Cardiac fibroblast (primary cell): ENCODE results near the gene ZNF182.
"Not testable (repeated sequence)": the region's sequence is repeated elsewhere in the genome, so short reads cannot be mapped to it uniquely, and the experiment has no call there.

Source experiments
- DNase-seq, 2 donors: peaks; one replicate each; pipeline versions ENCODE4 v3.0.0 to v3.0.0-alpha.2; 2010; ENCODE audit warnings: low read depth in 2 of 2
- H3K4me3 ChIP-seq, 2 donors: replicated peaks in 1 of 2; 1 replicate in 1 of 2; 2 replicates in 1 of 2; pipeline ENCODE4 v1.5.1; 2011; ENCODE audit warnings: low read depth in 2 of 2, low read length in 2 of 2, mild to moderate bottlenecking in 2 of 2, moderate library complexity in 1 of 2
- CTCF ChIP-seq: IDR thresholded peaks from one replicate; pipeline ENCODE4 v1.5.1; 2011; ENCODE audit warnings: low read depth, mild to moderate bottlenecking, low read length, inconsistent platforms

Gene ZNF182

GRCh38 chrX:48028091-48028490 is 24.3 kb upstream of the ZNF182 start:
- DNase-seq = no peak
- TF ChIP-seq CTCF = no peak
- H3K4me3 ChIP-seq = no peak overlapping the region

- H3K4me3 ChIP-seq, DNase-seq: not testable (repeated sequence)
These were observed 23.8 kb upstream of the ZNF182 start for GRCh38 chrX:48027545-48027944.

- TF ChIP-seq CTCF = peak; percentile 40
- peak; percentile 77 to 79 for DNase-seq
- H3K4me3 ChIP-seq = no peak overlapping the region
These were observed 21.8 kb upstream of the ZNF182 start for GRCh38 chrX:48025561-48025960.

- TF ChIP-seq CTCF = no peak
- peak in 1 of 2 donors; percentile 16 for DNase-seq
- no peak overlapping the region for H3K4me3 ChIP-seq
These were observed 18.9 kb upstream of the ZNF182 start for GRCh38 chrX:48022738-48023137.

GRCh38 chrX:48022100-48022499 is 18.3 kb upstream of the ZNF182 start:
- no peak overlapping the region for H3K4me3 ChIP-seq
- DNase-seq = no peak
- TF ChIP-seq CTCF = no peak

GRCh38 chrX:48021026-48021900 is 17.5 kb upstream of the ZNF182 start:
- H3K4me3 ChIP-seq = peak overlapping the region; percentile 43 to 59
- no peak for TF ChIP-seq CTCF
- DNase-seq = peak; percentile 87 to 91

- not testable (repeated sequence) for DNase-seq, H3K4me3 ChIP-seq
These were observed 16.7 kb upstream of the ZNF182 start for GRCh38 chrX:48020472-48020871.

- not testable (repeated sequence) for H3K4me3 ChIP-seq, DNase-seq
These were observed 16.1 kb upstream of the ZNF182 start for GRCh38 chrX:48019892-48020291.

- not testable (repeated sequence) for H3K4me3 ChIP-seq, DNase-seq
These were observed 13.0 kb upstream of the ZNF182 start for GRCh38 chrX:48016583-48017310.

- not testable (repeated sequence) for DNase-seq, H3K4me3 ChIP-seq
These were observed 5.7 kb upstream of the ZNF182 start for GRCh38 chrX:48009445-48009960.

- not testable (repeated sequence) for H3K4me3 ChIP-seq, DNase-seq
These were observed 2.9 kb upstream of the ZNF182 start, which contains the start of gene SPACA5 for GRCh38 chrX:48006688-48007087. Gene SPACA5 (plus strand): TSS chrX:48006988. CDS start chrX:48007803, 815 bp downstream.
